ENCODE measurements around the gene ZNF407.
"Not testable (repeated sequence)": the region's sequence is repeated elsewhere in the genome, so short reads cannot be mapped to it uniquely, and the experiment has no call there.

Gene ZNF407

DNA sequence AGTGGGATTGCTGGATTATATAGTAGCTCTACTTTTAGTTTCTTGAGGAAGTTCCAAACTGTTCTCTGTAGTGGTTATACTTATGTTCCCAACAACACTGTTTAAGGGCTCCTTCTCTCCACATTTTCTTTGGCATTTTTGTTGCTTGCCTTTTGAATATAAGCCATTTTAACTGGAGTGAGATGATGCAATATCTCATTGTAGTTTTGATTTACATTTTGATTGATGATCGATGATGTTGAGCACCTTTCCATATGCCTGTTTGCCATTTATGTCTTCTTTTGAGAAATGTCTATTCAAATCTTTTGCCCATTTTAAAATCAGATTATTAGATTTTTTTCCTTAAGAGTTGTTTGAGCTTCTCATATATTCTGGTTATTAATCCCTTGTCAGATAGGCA is 368.0 kb downstream of the ZNF407 start:
- DNase-seq (ENCODE audit: low read depth in 3 of 3) = no peak

- no peak for DNase-seq (ENCODE audit: low read depth in 3 of 3)
Observed at GRCh38 chr18:74967438-74967837, 369.8 kb downstream of the ZNF407 start.

DNA sequence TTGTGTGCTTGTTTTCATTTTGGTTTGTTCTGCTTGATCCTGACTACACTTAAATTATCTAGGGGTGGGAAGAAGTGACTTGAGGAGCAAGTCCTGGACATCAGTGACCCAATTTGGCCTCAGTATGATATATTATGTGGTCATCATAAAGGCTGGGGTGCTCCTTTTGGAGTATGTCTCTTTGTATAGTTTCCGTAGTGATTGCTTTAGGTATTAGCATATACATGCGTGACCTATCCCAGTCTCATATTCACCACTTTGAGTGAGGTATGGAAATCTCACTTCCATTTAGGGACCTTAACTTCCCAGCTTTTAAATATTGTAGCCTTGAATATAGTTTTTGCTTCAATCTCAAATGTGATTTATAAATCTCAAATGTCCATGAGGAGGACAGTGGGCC is 370.3 kb downstream of the ZNF407 start:
- no peak for DNase-seq (ENCODE audit: low read depth in 3 of 3)

- not testable (repeated sequence) for DNase-seq (ENCODE audit: low read depth in 3 of 3)
Observed at GRCh38 chr18:74971358-74971757, 373.7 kb downstream of the ZNF407 start.

DNA sequence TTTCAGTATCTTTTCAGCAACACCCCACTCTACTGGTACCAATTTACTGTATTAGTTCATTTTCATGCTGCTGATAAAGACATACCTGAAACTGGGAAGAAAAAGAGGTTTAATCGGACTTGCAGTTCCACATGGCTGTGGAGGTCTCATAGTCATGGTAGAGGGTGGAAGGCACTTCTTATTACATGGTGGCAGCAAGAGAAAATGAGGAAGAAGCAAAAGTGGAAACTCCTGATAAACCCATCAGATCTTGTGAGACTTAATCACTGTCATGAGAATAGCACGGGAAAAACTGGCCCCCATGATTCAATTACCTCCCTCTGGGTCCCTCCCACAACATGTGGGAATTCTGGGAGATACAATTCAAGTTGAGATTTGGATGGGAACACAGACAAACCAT is 374.1 kb downstream of the ZNF407 start:
- DNase-seq (ENCODE audit: low read depth in 3 of 3) = not testable (repeated sequence)

- no peak for DNase-seq (ENCODE audit: low read depth in 3 of 3)
Observed at GRCh38 chr18:74972354-74972753, 374.7 kb downstream of the ZNF407 start.

GRCh38 chr18:74975001-74975400 is 377.3 kb downstream of the ZNF407 start:
- no peak for DNase-seq (ENCODE audit: low read depth in 3 of 3)

DNA sequence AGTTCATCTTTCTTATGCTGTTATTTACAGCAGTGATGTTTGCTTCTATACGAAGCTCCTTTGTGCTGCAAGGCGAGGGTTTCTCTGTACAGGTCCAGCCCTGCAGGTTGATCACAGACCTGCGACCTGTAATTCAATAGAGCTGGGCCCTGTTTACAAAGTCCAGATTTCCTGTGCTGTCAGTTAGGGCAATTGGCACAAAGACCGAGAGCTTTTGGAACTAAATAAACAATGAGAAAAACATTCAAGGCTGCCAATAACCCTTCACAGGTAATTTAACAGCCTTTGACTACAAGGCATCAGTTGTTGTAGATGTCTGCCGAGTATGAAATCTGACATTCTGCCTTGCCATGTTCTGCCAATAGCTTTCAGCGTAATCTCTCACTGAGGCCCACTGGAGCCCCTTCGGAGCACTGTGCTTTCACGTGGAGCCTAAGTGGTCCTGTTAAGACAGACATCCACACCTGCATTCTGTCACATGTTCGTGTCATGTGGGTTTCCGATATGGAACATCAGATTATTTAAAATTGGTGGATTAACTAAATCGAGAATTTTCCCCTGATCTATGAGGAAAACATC is 378.8 kb downstream of the ZNF407 start:
- DNase-seq (ENCODE audit: low read depth in 3 of 3) = no peak

DNA sequence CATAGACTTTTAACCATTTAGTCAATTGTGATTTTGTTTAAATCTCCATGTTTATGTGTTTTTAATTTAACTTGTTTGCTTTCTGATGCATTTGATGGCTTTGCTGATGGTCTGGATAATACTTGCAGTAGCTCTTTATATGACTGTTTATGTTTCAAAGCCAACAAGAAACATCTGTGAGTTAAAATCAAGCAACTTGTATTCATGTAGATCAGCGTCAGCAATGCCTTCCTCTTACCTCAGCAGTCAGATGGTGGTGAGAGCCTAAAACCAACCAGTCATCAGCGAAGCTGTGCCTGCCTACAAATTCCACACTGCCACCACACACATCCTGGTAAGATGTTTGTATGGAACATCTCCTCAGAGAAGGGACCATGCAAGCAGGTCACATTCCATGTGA is 379.4 kb downstream of the ZNF407 start:
- DNase-seq (ENCODE audit: low read depth in 3 of 3) = no peak

DNA sequence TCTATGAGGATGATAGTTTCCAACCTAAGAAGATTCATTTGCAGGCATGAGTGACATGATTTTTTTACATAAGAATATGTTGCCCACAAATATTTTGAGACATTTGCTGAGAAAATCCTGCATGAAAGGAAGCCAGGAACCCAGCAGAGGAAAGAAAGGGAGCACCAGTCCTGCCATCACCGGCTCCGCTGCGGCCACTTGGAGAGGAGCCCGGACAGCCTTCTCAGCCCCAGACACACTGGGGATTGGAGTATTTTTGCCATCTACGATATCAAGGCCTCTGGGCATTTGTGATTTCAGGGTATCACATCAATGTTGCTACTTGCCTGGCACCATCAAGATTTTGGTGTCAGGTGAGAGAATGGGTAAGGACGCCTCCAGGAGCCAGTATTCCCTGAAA is 383.0 kb downstream of the ZNF407 start:
- no peak for DNase-seq (ENCODE audit: low read depth in 3 of 3)

DNA sequence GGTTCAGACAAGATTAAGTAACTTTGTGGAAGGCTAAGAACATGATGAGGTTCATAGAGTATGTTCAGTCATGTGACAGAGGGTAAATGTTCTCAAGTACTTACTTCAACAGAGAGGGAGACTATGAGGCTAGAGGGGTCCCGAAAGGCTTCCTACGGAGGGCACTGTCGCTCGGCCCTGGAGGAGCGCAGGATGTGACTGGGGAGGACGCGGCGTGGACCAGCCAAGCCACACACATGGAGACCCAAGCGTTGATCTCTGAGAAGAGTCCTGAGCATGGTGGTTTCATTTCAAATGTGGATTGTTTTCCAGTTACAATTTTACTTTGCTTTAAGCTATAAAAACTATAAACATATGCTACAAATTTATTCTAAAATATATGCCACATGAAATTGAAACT is 383.8 kb downstream of the ZNF407 start:
- DNase-seq (ENCODE audit: low read depth in 3 of 3) = no peak

GRCh38 chr18:74982946-74983635 is 385.4 kb downstream of the ZNF407 start:
- no peak for DNase-seq (ENCODE audit: low read depth in 3 of 3)

DNA sequence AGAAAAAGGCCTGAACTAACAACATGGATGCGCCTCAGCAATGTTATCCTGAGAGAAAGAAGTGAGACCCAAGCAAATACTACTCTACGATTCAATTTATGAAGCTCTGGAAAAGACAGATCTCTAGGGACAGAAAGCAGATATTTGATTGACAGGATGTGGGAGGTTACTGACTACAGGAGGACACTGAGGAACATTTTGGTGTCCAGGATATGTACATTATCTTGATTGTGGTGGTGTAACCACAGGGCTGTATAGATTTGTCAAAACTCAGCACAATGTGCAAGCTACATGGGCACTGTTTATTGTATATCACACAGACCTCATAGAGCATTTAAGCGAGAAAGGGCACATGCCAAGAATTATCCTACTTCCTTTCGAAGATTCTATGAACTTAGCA is 391.5 kb downstream of the ZNF407 start:
- no peak for DNase-seq (ENCODE audit: low read depth in 3 of 3)

DNA sequence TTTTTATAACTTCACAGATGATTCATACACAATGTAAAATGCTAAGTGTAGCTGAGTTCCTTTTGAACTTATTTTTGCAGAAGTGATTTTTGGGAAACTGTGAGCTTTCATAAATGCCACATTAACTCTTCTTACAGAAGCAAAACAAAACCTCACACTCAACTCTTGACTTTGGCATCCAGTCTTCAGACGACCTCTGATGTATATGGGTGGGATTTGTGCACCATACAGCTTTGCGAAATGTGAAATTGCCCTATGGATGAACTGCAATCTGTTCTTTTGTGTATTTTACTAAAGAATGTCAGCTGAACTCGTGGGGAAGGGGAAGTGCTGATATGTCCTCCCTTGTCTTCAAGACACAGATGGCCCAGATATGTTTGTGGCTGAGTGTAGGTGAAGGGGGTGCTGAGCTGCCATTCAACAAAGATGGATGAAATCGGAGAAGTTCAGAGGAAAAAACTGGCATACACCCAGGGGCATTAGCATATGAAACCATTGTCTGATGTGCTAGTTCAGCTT is 393.0 kb downstream of the ZNF407 start:
- no peak for DNase-seq (ENCODE audit: low read depth in 3 of 3)

DNA sequence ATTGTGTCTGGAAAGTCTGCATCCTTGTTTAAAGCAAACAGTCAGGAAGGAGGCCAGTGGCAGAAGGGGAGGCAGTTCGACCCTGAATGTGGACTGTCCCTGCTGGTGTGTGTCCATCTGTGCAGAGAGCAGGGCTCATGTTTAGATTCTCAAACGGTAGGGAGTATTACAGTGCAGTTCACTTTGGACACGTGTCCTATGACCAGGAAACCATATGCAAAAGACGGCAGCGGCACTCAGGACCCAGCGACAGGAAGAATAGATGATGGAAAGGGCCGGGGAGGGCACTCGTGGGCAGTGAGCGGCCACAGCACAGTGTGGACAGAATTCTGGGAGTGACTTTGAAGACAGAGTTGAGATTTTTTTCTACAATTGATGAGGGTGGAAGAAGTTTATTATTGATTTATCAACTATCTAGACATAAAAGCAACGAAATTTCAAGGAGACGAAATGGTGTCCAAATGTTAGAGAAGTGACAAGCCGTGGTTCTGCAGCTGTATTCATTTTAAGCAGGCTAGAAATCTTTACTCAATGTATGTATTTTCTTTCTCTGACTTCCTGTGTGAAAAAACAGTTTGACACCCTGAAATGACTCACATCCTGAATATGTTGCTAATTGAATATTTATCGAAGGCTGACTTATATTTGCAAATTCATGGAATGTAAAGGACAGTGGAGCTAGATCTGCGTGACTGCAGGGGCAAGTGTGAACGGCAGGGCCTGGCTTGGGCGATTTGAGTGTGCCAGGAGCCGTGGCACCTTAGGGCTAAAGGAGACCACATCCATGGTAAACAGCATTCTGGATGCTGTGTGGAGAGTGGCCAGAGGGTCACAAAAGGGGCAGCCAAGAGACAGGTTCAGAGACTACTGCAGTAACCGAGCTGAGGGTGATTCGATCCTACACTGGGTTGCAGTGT is 397.1 kb downstream of the ZNF407 start:
- no peak for DNase-seq (ENCODE audit: low read depth in 3 of 3)

- DNase-seq (ENCODE audit: low read depth in 3 of 3) = no peak
Observed at GRCh38 chr18:74995419-74995736, 397.7 kb downstream of the ZNF407 start.

DNA sequence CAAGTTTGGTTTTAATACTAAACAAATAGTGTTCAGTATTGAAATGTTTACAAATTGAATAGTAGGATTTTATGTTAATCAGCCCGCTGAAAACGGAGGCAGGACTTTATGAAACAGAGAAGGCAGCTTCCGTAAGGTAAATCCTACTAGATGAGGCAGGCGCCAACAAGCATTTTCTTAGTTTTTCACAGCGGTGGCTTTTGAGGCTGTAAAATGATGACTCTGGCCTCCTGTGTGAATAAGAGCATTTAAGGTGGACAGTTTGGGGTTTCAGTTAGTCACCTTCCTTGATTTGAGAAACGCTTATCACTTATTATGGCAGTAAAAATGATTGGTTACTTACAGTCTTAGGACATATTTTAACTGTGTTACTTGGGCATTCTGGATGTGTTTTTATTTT is 398.4 kb downstream of the ZNF407 start:
- DNase-seq (ENCODE audit: low read depth in 3 of 3) = no peak

DNA sequence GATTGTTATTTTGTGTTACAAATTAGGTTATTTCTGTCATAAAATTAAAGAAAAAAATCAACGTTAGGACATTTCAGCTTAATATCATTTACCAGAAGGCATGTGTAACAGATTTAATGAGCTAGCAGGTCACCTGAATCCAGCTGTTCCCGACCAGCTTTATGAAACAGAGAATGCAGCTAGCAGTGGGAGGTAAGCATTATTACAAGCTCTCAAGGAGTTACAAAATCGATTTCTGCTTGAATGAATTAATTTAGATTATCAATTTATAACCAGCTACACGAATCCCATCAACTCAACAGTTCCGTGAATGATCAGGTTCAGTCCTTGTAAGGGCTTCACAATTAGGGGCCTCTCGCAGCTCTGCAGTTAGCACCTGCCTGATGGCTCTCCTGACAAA is 399.3 kb downstream of the ZNF407 start:
- DNase-seq (ENCODE audit: low read depth in 3 of 3) = no peak

DNA sequence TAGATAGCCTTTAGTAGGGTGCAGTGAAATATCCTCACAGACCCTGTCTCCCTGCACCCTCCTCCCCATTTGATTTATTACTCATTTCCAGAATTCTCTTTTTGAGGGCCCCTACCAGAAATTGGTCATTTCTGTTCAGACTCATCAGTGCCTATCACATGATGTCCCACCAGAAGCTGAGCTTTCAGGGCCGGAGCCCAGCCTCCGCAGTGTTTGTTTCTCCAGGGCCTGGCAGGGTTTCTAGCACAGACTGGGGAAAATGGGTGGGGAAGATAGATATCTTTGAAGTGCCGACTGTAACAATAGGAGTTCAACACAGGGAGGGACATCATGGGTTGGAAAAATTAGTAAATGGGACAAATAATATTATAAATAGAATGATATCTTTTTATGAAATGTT is 403.2 kb downstream of the ZNF407 start:
- no peak for DNase-seq (ENCODE audit: low read depth in 3 of 3)

- no peak for DNase-seq (ENCODE audit: low read depth in 3 of 3)
Observed at GRCh38 chr18:75003039-75003438, 405.4 kb downstream of the ZNF407 start.

DNA sequence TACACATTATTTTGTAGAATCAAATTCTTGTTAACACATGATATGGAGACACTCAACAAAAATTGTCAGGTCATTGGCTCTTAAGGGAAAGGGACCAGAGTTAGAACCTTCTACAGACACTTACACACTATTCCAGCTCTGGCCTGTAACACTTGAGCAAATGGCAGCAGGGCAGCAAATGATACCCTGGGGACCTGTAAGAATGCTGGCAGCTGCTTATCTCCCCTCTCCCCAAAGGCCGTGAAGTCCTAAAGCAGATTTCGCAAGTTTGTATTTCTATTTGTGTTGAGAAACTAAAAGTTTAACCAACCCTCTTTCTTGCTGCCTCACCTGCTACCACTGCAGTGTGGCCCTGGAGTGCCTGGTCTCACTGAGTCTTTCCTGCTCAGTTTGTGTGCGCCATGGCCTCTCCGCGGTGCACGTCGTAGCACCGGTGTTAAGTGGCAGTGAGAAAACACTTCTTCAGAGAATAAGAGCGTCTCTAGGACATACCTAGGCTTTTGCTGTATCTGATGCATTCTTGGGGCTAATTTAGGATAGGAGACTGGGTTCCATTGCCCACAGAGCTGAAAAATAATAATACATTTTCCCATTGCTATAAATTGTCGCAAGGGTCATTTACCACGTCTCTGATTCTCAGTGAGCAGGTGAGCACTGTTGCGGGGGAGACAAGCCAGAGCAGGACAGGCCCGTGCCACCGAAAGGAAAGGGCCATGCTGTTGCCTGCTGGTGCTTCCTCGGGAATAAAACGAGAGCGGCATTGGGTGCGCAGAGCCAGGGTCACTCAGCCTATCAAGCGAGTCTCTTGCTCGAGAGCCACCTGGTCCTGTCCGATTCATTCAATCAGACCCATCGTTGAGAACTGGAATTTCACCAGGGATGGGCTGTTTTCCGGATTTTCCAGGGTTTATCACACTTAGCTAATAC is 406.4 kb downstream of the ZNF407 start:
- no peak for DNase-seq (ENCODE audit: low read depth in 3 of 3)

- no peak for DNase-seq (ENCODE audit: low read depth in 3 of 3)
Observed at GRCh38 chr18:75005626-75006025, 408.0 kb downstream of the ZNF407 start.
